Fibroblast of skin of left biceps (primary cell): ENCODE data around the gene CUEDC2.
A peak's percentile ranks its signal among the peaks of the same experiment; 100 is the strongest.

Experiments used
- DNase-seq, 2 experiments: peaks; one replicate each; pipeline ENCODE4 v3.0.0-alpha.2; 2013; ENCODE audit warnings: low read depth in 2 of 2

CUEDC2 gene

GRCh38 chr10:102424916-102425315, 7.5 kb downstream of the CUEDC2 start:
- no peak for DNase-seq

GRCh38 chr10:102424145-102424544, 8.2 kb downstream of the CUEDC2 start:
- DNase-seq: no peak

GRCh38 chr10:102423372-102423968, 8.9 kb downstream of the CUEDC2 start:
- DNase-seq: no peak

- no peak for DNase-seq
Observed at GRCh38 chr10:102422545-102423129, 9.7 kb downstream of the CUEDC2 start.

GRCh38 chr10:102421757-102422512, 10.4 kb downstream of the CUEDC2 start:
- no peak for DNase-seq

GRCh38 chr10:102421507-102421756, 10.9 kb downstream of the CUEDC2 start:
- no peak for DNase-seq

GRCh38 chr10:102420714-102421506, 11.5 kb downstream of the CUEDC2 start, which contains the start of gene FBXL15:
TSS of gene FBXL15 (plus strand) at chr10:102420836. CDS start at chr10:102421130, 294 bp downstream.
- peak; percentile 91 to 94 for DNase-seq

- DNase-seq: no peak
Observed at GRCh38 chr10:102420181-102420713, 12.1 kb downstream of the CUEDC2 start.

- DNase-seq: no peak
Observed at GRCh38 chr10:102419269-102420180, 12.8 kb downstream of the CUEDC2 start.

- DNase-seq: no peak
Observed at GRCh38 chr10:102418622-102419268, 13.6 kb downstream of the CUEDC2 start, which contains the start of gene PSD. TSS of gene PSD (minus strand) at chr10:102418785. CDS start at chr10:102417038, 1,747 bp downstream.

GRCh38 chr10:102416695-102417094, 15.7 kb downstream of the CUEDC2 start:
- DNase-seq: no peak

GRCh38 chr10:102416283-102416682, 16.1 kb downstream of the CUEDC2 start:
- DNase-seq: no peak

- no peak for DNase-seq
Observed at GRCh38 chr10:102414749-102415148, 17.6 kb downstream of the CUEDC2 start.

GRCh38 chr10:102413806-102414561, 18.4 kb downstream of the CUEDC2 start:
- DNase-seq: no peak

- DNase-seq: no peak
Observed at GRCh38 chr10:102413053-102413705, 19.2 kb downstream of the CUEDC2 start.

- DNase-seq: no peak
Observed at GRCh38 chr10:102412293-102412692, 20.1 kb downstream of the CUEDC2 start.

GRCh38 chr10:102411341-102412255, 20.8 kb downstream of the CUEDC2 start:
- no peak for DNase-seq

GRCh38 chr10:102410429-102411073, 21.8 kb downstream of the CUEDC2 start:
- no peak for DNase-seq
